ENCODE measurements around the gene UST.

The UST gene

DNA sequence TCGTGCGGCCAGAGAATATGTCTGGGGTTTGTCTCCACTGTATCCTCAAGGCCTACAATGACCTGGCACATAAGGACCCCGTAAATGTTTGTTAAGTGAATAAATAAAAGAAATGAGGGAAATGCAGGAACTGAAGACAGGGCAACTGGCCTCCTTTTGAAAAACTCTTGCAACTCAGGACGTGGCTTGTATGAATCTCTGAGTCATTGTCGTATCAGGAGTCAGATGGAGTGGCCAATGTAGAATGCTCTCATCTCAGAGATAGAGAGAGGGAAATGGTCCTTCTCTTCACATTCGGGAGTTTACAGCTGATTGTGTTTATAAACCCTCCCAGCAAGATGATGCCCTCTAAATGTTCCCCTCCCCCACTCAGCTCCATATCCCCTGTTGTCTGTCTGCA lies 57.1 kb downstream of the UST start:
- no peak for ATAC-seq

DNA sequence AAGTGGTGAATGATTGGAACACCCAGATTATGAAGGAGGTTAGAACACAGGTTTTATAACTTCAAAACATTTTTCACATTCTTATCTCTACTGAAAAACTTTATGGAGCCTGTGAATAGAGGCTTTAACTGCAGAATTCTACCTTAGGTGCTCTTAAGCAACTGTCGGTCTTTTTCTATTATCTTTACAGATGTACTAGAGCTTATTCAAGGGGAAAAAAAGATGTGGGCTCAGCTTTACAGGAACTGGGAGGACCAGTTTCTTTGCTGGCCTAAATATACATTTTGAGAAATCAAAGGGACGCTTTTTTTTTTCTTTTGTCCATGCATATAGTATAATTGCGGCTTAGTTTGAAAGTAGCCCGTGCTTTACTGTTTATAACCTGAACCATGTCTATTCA lies 58.9 kb downstream of the UST start:
- ATAC-seq (no peak), DNase-seq (no peak)

More for the DNA sequence above, 57.1 kb downstream of the UST start:
- no peak for DNase-seq

DNA sequence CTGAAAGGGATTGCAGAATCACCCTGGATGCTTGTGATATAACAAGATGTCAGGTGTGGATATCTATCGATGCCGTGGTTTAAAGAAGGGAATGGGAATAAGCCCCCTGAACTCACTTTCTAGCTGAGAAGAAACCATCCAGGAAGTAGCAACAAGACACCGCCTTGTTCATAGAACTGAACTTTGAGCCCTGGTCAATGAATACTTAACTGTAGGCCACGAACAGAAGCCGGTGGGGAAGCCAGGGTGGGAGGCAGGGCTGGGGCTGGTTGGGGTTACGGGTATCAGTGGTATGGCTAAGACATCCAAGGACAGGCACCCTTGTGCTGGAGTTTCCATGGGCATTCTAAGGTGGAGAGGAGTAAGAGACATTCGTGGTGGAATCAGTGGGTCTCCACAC lies 61.0 kb downstream of the UST start:
- ATAC-seq (no peak), DNase-seq (no peak)

GRCh38 chr6:148808786-148809304 lies 62.0 kb downstream of the UST start:
- ATAC-seq = no peak
- DNase-seq = no peak

DNA sequence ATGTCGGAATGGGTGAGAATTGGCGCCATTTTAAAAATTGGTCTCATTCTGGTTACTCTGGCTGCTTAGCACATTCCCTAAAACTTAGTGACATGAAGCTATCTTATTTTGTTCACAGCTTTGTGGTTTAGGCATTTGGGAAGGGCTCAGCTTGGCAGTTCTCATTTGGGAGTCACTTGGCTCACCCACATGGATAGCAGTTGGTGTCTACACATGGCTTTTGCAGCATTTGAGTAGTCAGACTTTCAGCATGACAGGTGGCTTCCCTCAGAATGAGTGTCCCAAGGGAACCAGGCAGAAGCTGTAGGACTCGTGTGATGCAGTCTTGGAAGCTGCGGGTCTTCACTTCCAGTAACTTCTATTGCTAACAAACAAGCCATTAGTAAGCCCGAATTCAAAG lies 64.6 kb downstream of the UST start:
- ATAC-seq (no peak), DNase-seq (no peak)

- ATAC-seq = no peak
- no peak for DNase-seq
Measured at GRCh38 chr6:148814082-148814790, 67.4 kb downstream of the UST start.

DNA sequence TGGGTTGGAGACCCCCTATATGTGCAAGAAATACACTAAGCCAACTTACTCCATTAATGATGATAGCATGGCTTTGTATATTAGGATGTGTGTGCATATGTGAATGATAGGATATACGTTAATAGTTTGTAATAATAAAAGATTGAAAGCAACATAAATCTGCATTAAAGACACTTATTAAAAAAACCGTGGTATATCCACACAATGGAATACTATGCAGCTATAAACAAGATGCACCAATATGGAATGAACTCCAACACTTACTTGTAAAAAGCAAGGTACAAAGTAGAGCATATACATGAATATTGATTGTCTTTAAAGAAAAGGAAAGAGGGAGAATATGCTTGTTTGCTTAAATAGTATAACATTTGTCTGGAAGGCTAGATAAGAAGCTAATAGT lies 68.0 kb downstream of the UST start:
- DNase-seq = no peak

GRCh38 chr6:148816117-148816516 lies 69.3 kb downstream of the UST start:
- ATAC-seq (no peak), DNase-seq (no peak)

More for the DNA sequence above, 68.0 kb downstream of the UST start:
- no peak for ATAC-seq

DNA sequence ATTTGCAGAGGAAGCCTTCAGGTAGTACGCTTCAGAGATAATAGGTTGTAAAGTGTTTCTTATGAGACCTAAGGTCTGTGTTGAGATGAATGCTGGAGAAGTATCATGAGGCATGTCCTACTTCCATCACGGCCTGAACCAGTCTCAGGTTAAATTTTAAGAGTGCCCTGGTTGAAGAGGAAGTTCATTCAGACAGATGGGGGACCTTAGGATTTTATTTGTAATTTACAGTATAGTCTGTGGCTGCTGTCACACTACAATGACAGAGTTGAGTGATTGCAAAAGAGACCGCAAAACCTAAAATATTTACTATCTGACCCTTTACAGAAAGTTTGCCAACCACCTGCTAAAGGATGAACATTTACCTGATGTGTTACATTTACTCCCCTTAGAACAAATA lies 70.9 kb downstream of the UST start:
- ATAC-seq (no peak), DNase-seq (no peak)

DNA sequence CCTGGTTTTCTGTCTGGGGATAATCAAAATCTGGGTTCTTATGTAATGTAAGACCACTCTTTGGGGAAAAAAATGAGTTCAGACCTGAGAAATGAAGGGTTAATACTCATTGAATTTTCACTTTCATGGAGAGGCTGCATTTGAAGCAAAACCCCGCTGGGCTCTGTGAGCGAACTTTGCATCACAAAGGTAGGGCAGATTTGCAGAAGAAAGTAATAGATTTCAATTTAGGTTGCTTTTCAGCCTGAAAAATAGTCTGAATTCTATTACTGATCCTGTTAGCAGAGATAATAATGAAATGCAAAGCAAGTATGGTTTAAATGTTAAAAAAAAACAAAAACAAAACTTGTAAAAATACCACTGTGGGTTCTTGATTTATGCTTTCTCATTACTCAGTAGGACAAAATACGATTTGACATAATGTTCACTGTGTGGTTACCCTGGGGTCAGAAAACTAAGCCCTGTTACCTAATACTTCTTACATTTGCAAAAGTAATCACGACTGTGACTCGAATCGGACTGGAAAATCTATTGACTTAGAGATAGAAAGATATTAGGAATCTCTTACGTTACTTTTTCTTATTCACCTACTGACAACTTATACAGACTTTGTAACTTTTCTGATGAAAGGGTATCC lies 72.2 kb downstream of the UST start:
- DNase-seq = no peak
- ATAC-seq = no peak

- DNase-seq = no peak
- ATAC-seq = no peak
Measured at GRCh38 chr6:148819852-148820251, 73.0 kb downstream of the UST start.

- no peak for DNase-seq
- ATAC-seq = no peak
Measured at GRCh38 chr6:148822819-148823218, 76.0 kb downstream of the UST start.

DNA sequence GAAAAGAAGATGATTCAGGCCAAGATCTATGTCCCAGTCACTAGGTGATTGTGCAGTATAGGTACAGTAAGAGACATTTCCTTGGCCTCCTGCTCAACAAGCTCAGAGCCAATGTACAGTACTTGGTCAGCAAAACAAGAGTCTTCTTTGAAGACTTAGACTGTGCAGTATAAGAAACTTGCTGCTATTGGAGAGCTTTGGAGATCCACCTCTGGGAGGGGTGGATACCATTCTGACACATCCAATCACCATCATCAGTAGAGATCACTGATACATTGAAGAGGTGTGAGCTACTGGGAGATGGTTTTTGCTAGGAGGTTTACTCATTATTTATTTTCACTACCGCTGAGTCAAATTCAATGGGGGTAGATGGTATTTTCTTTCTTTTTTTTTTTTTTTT lies 77.5 kb downstream of the UST start:
- ATAC-seq (no peak), DNase-seq (no peak)

DNA sequence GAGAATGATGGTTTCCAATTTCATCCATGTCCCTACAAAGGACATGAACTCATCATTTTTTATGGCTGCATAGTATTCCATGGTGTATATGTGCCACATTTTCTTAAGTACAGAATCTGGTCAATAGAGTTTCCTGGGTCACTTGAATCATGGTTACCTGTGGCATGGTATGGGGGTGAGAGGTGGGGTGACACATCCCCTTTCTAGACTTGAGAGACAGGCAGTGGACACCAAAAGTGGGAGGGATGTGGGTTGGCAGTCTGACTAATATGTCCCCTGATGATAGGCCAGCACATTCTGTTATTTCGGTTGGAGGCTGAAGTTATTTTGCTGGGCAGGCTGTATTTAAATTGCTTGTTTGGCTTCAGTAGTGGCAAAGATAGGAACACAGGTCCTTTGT lies 78.1 kb downstream of the UST start:
- DNase-seq (no peak), ATAC-seq (no peak)

- DNase-seq = no peak
- no peak for ATAC-seq
Measured at GRCh38 chr6:148825492-148825891, 78.7 kb downstream of the UST start.

DNA sequence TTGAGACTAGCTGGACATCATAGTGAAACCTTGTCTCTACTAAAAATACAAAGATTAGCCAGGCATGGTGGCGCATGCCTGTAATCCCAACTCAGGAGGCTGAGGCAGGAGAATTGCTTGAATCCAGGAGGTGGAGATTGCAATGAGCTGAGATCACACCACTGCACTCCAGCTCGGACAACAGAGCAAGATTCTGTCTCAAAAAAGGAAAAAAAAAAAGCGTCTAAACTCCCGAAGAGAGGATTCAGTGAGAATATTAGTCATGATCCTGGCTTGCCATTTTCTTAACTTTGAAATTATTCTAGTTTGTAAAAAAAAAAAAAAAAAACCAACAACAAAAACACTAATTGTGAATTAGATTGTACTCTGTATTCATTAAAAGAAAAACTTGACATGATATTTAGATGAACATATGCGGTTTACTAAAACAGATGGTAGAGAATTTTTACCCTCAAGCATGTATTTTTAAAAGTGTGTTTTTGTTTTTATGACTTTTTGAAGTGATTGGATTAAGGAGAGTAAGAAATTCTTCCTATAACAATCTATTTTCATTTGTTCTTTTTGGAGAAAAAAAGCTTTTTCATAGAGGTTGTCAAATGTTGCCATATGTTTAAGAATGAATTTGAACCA lies 80.7 kb downstream of the UST start:
- ATAC-seq = no peak
- DNase-seq = no peak

DNA sequence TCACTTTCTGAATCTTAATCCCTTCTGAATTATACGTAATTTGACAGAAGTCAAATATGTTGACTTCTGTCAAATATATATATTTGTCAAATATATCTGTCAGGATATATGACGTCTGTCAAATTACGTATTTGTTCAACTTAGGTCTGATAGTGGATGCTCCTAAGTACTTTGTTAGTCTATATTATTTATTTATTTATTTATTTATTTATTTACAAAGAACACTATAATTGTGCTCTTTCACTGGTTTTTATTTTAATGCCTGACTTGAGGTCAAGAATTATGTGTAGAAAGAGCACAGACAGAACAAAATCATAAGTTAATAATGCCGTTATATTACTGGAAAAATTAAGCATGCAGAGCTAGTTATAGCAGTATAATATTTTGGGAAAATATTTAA lies 81.2 kb downstream of the UST start:
- ATAC-seq = no peak
- no peak for DNase-seq

GRCh38 chr6:148829415-148830101 lies 82.7 kb downstream of the UST start:
- DNase-seq (no peak), ATAC-seq (no peak)

DNA sequence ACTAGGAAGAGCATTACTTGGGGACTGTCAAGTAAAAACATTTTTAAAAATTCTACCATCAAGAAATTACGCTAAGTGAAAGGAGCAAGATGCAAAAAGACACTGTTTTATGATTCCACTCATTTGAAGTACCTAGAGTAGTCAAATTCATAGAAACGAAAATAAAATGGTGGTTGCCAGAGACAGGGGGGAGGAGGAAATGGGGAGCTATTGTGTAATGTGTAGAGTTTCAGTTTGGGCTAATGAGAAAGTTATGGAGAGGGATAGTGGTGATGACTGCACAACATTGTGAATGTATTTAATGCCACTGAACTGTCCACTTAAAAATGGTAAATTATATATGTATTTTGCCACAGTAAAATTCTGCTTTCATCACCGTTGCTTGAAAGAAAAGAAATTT lies 83.8 kb downstream of the UST start:
- DNase-seq (no peak), ATAC-seq (no peak)

DNA sequence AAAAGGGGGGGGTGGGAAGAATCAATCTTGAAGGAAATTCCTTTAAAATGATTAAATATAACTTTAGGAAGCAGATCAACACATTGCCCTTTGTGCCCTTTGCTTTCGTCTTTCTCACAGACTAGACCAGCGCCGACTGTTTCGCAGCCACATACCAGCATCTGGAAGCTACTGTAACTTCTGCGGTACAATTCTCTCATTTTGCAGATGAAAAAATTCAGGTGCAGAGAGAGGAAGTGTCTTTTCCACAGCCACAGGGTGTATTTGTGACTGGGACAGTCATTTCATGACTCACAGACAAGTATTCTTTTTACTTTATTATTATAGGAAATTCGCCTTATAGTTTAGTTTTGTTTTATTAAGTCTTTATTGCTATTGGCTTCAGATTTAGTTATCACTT lies 84.2 kb downstream of the UST start:
- peak; percentile 8 for DNase-seq
- ATAC-seq = peak; percentile 35

DNA sequence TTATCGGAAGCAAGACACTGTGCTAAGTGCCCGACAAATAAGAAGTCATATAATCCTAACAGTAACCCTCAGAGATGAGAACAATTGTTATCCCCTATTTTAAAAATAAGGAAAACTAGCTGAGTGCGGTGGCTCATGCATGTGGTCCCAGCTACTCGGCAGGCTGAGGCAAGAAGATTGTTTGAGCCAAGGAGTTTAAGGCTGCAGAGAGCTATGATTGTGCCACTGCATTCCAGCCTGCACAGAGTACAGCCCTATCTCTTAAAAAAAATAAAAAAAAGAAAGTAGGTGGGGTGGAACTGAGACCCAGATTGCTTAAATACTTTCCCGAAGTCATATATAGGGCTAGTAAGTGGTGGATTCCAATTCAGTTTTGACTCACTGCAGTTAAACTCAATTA lies 84.7 kb downstream of the UST start:
- no peak for DNase-seq
- no peak for ATAC-seq

GRCh38 chr6:148835920-148836441 lies 89.2 kb downstream of the UST start:
- DNase-seq = peak; percentile 9
- ATAC-seq = peak; percentile 73

DNA sequence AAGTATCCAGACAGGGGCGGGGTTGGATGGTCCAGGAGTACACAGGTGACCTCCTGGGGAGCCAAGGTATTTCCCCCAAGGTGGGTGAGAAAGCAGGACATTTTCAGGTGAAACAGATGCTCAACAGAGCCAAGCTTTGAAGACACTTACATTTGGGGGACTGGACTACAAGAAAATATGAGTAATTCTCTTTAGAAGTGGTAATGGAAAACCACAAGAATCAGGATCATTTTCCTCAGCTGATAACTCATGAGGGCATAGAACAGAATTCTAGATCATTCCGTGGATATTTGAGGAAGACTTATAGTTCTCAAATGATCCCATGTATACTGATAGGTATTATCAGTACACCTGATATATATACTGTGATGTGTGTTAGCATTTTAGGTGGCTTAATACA lies 89.9 kb downstream of the UST start:
- ATAC-seq (no peak), DNase-seq (no peak)

Data from stimulated activated naive CD8-positive, alpha-beta T cell treated with anti-CD3 and anti-CD28 coated beads, Interleukin-15, Interleukin-2, amounts not matched to agents 100 U/mL and 50 U/mL, for 24 hours (primary cell).